HL-60/S4 treated with phorbol 12-myristate 13-acetate at 8.2 ng/mL for 4 days and 3 days (cell line): Measurements from ENCODE around the gene IFNB1.

Experiments used
- in situ Hi-C: fragments of 300-500 bp; cut with MboI; formaldehyde crosslinking; loops from 2 replicates; pipeline ENCODE4 v1.15.0; 2022; ENCODE audit warnings: low sequenced_read_pairs

IFNB1 gene

GRCh38 chr9:21077781-21078180 is at the start of gene IFNB1:
Gene IFNB1, minus strand, starts transcription at chr9:21077942. Its CDS starts 73 bp downstream, at chr9:21077869.
- in situ Hi-C loops: no loop called here

GRCh38 chr9:21121595-21122251 is 44.0 kb upstream of the IFNB1 start:
- in situ Hi-C loops: no loop called here

- in situ Hi-C loops: no loop called here
Observed at GRCh38 chr9:21121079-21121478, 43.3 kb upstream of the IFNB1 start.

DNA sequence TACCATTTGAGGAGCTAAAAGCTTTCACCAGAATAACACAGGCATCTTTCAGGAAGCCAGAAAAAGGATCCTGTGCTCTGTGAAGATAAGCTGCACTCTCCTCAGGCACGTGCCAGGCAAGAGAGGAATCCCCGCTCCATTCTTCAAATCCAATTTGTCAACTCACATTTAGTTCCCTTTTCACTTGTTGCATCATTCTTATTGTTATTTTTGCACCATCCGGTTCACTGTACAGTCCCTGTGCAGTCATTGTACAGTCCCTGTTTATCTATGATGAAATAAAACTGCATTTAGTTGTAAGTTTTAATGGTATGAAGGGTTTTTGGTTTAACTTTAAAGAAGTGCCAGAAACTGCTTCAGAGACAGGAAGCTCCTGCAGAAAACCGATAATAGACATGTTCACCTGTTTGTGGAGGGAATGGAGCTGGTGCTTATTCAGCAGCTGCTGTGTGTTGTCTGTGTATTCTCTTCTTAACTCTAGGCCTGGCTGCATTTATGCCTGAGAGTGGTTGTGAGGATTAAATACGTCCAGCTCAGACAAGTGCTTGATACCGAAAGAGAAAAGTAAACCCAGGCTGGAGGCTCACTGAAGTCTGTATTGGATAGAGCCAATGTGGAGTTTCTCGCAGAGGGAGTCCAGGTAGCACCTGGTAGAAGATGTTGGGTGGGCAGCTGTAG is 41.5 kb upstream of the IFNB1 start:
- in situ Hi-C loops: no loop called here

GRCh38 chr9:21114311-21114710 is 36.6 kb upstream of the IFNB1 start:
- in situ Hi-C loops: no loop called here

GRCh38 chr9:21110708-21111576 is 33.2 kb upstream of the IFNB1 start:
- in situ Hi-C loops: no loop called here

- in situ Hi-C loops: no loop called here
Observed at GRCh38 chr9:21104787-21105186, 27.0 kb upstream of the IFNB1 start.

GRCh38 chr9:21102305-21102704 is 24.6 kb upstream of the IFNB1 start:
- in situ Hi-C loops: no loop called here

GRCh38 chr9:21097817-21098216 is 20.1 kb upstream of the IFNB1 start:
- in situ Hi-C loops: no loop called here

GRCh38 chr9:21096901-21097255 is 19.1 kb upstream of the IFNB1 start:
- in situ Hi-C loops: no loop called here

- in situ Hi-C loops: no loop called here
Observed at GRCh38 chr9:21096172-21096900, 18.6 kb upstream of the IFNB1 start.

- in situ Hi-C loops: no loop called here
Observed at GRCh38 chr9:21095561-21095960, 17.8 kb upstream of the IFNB1 start.

GRCh38 chr9:21086538-21086937 is 8.8 kb upstream of the IFNB1 start:
- in situ Hi-C loops: no loop called here

- in situ Hi-C loops: no loop called here
Observed at GRCh38 chr9:21085005-21085404, 7.3 kb upstream of the IFNB1 start.

DNA sequence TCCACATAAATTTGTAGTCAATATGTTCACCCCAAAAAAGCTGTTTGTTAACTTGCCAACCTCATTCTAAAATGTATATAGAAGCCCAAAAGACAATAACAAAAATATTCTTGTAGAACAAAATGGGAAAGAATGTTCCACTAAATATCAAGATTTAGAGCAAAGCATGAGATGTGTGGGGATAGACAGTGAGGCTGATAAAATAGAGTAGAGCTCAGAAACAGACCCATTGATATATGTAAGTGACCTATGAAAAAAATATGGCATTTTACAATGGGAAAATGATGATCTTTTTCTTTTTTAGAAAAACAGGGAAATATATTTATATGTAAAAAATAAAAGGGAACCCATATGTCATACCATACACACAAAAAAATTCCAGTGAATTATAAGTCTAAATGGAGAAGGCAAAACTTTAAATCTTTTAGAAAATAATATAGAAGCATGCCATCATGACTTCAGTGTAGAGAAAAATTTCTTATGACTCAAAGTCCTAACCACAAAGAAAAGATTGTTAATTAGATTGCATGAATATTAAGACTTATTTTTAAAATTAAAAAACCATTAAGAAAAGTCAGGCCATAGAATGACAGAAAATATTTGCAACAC is 6.6 kb upstream of the IFNB1 start:
- in situ Hi-C loops: no loop called here

DNA sequence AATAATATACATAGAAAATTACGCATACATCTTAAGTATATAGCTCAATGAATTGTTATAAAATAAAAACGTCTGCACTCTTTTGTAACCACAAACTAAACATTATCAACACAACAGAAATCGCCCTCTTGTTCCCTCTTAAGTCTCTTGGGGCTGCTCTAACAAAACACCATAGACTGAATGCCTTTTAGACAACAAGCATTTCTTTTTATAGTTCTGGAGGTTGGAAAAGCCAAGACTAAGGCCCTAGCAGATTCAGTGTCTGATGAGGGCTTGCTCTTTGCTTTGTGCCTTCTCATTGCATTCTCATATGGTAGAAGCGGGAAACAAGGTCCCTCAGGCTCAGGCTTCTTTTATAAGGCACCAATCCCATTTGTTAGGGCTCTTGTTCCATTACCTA is 4.9 kb upstream of the IFNB1 start:
- in situ Hi-C loops: no loop called here

DNA sequence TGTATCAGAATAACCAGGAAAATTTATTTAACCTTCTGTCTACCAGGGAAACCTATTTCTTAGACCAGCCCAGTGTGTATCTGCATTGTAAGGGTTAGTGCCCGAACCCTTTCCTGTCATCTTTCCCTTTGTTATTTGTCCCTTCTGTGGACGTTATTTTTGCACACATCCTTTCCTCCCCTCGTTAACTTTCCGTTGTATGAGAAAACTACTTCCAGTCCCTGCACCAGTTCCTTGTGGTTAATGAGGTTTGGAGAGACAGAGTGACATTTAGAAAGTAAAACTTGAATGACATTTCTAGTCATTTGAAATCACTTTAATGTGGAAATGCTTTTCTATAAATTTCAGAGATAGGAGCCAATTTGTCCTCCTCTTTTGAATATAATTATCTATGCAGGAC is 4.3 kb upstream of the IFNB1 start:
- in situ Hi-C loops: no loop called here

GRCh38 chr9:21081451-21081850 is 3.7 kb upstream of the IFNB1 start:
- in situ Hi-C loops: no loop called here

DNA sequence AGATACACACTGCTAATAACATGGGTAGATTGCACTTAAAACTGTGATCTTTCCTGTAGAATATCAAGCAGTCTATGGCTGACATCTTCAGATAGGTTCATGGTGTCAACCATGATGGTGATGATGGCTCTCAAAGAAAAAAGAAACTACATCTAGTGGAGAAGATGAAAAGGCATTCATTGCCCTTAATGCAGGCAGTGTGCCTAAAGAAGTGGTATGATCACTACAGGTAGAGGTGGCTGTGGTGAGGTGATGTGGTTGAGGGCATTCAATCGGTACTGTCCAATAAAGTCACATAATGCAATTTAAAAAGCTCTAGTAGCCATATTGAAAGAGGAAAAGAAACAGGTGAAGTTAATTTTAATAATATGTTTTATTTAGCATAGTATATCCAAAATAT is 3.1 kb upstream of the IFNB1 start:
- in situ Hi-C loops: no loop called here

- in situ Hi-C loops: no loop called here
Observed at GRCh38 chr9:21078702-21079101, 960 bp upstream of the IFNB1 start.

GRCh38 chr9:21075484-21075883 is 2.3 kb downstream of the IFNB1 start:
- in situ Hi-C loops: no loop called here
